Tibial nerve (tissue), 4 donors: ENCODE data around the gene GTPBP4.

Source experiments
- EP300 ChIP-seq, 2 donors: sonication (generic); formaldehyde crosslinking; IDR thresholded peaks; one replicate each; pipeline ENCODE4 v1.6.1; 2017; ENCODE audit warnings: antibody characterized with exemption in 2 of 2, mild to moderate bottlenecking in 1 of 2
- POLR2A ChIP-seq, 2 donors: fragments of 450-650 bp; IDR thresholded peaks; one replicate each; pipeline ENCODE4 v1.6.1; 2017; ENCODE audit warnings: antibody characterized with exemption in 2 of 2, mild to moderate bottlenecking in 2 of 2, moderate library complexity in 2 of 2
- TF ChIP-seq, protein P1 (sequence below), 5 experiments: fragments of 200-600 bp in 3 of 5; fragments of 450-650 bp in 2 of 5; sonication (generic) in 3 of 5; IDR thresholded peaks; one replicate each; pipeline ENCODE4 v1.5.1; 2016 to 2019; ENCODE audit warnings: antibody characterized with exemption in 5 of 5, mild to moderate bottlenecking in 3 of 5, moderate library complexity in 2 of 5

DNA sequence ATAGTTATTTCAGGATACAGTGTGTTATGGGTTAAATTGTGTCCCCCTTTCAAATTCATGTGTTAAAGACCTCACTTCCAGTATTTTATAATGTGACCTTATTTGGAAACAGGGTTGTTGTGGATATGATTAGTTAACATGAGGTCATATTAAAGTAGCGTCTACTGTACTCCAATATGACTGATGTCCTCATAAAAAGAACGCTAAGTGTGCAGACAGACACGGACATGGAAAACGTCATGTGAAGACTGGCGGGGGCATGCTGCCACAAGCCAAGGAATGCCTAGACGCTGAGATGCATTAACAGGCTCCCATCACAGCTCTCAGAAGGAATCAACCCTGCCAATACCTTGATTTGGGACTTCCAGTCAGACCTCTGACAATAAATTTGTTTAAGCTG is 66.5 kb downstream of the GTPBP4 start:
- TF ChIP-seq, protein P1, sequence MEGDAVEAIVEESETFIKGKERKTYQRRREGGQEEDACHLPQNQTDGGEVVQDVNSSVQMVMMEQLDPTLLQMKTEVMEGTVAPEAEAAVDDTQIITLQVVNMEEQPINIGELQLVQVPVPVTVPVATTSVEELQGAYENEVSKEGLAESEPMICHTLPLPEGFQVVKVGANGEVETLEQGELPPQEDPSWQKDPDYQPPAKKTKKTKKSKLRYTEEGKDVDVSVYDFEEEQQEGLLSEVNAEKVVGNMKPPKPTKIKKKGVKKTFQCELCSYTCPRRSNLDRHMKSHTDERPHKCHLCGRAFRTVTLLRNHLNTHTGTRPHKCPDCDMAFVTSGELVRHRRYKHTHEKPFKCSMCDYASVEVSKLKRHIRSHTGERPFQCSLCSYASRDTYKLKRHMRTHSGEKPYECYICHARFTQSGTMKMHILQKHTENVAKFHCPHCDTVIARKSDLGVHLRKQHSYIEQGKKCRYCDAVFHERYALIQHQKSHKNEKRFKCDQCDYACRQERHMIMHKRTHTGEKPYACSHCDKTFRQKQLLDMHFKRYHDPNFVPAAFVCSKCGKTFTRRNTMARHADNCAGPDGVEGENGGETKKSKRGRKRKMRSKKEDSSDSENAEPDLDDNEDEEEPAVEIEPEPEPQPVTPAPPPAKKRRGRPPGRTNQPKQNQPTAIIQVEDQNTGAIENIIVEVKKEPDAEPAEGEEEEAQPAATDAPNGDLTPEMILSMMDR (IDR thresholded peaks at IDR 0.05): no peak
- no peak for TF ChIP-seq POLR2A (IDR thresholded peaks at IDR 0.05)
- TF ChIP-seq EP300 (IDR thresholded peaks at IDR 0.05): no peak
